GM12878 (cell line): ENCODE data around the gene ZBTB4. TPM values are rescaled to one million over a fixed set of nuclear protein-coding genes. Genes with fewer than 3 reads are reported as not detected.

Experiments used
- ATAC-seq: fragments of 200-7000 bp; cut with Tn5 transposase; 3 replicates; pipeline ENCODE4 v1.9.1; 2020; ENCODE audit warnings: mild to moderate bottlenecking, moderate library complexity
- BruUV-seq: library from RNA; stranded (reverse); fragments of 400-500 nt; replicated peaks from 2 replicates; lab custom pipeline; 2021; lab: Mats Ljungman, UMichigan
- CTCF ChIA-PET: fragments of 300-600 bp; sonication (Branson Sonifier 250); formaldehyde crosslinking; extraction: SDS; loops from one replicate; lab custom pipeline; 2021; ENCODE audit warnings: inconsistent platforms; lab: Yijun Ruan, JAX
- POLR2A ChIA-PET: fragments of 350-600 bp; formaldehyde crosslinking; extraction: SDS; loops from one replicate; lab custom pipeline; 2021; ENCODE audit warnings: inconsistent platforms; lab: Charles Lee
- RAD21 ChIA-PET: fragments of 300-600 bp; sonication (Branson Sonifier 250); formaldehyde crosslinking; loops from one replicate; lab custom pipeline; 2023; ENCODE audit warnings: antibody characterized with exemption; ENCODE audit not compliant: unreplicated experiment; lab: Charles Lee
- SMC1A ChIA-PET: fragments of 300-600 bp; sonication (Branson Sonifier 250); formaldehyde crosslinking; loops from one replicate; lab custom pipeline; 2023; ENCODE audit not compliant: unreplicated experiment, uncharacterized antibody; lab: Charles Lee
- DNase-seq: peaks from one replicate; pipeline ENCODE4 v3.0.0-alpha.2; 2011; ENCODE audit warnings: low read depth, low spot score
- FAIRE-seq: peaks from 3 replicates; lab custom pipeline; 2011; peaks lifted over from hg19 to GRCh38; lab: Jason Lieb, UNC
- H2AFZ ChIP-seq: 2 replicates; pipeline ENCODE4 v1.6.0; 2011; ENCODE audit warnings: low read depth, low read length, control low read depth; ENCODE audit not compliant: control insufficient read depth
- H3K27ac ChIP-seq: 2 replicates; pipeline ENCODE4 v1.5.1; 2011; ENCODE audit warnings: control low read depth; ENCODE audit not compliant: control insufficient read depth, insufficient read depth
- H3K27me3 ChIP-seq, 2 experiments: replicated peaks in 1 of 2; 2 replicates each; pipeline versions ENCODE4 v1.6.0 to v1.6.1; 2011; ENCODE audit warnings: low read length in 1 of 2; ENCODE audit not compliant: control insufficient read depth in 2 of 2, insufficient read depth in 2 of 2
- H3K36me3 ChIP-seq, 2 experiments: 2 replicates each; pipeline ENCODE4 v1.5.1; 2011; ENCODE audit warnings: low read length in 1 of 2; ENCODE audit not compliant: control insufficient read depth in 2 of 2, insufficient read depth in 2 of 2
- H3K4me1 ChIP-seq: 2 replicates; pipeline ENCODE4 v1.6.1; 2011; ENCODE audit warnings: mild to moderate bottlenecking, low read length, moderate library complexity, mixed read lengths; ENCODE audit not compliant: control insufficient read depth, insufficient read depth
- H3K4me2 ChIP-seq: 2 replicates; pipeline ENCODE4 v1.6.0; 2011; ENCODE audit warnings: control low read depth; ENCODE audit not compliant: control insufficient read depth, insufficient read depth
- H3K4me3 ChIP-seq: fragments of 200-600 bp; sonication (generic); 2 replicates; pipeline ENCODE4 v1.5.1; 2016
- H3K79me2 ChIP-seq: 2 replicates; pipeline ENCODE4 v1.6.0; 2011; ENCODE audit warnings: low read length; ENCODE audit not compliant: control insufficient read depth, insufficient read depth
- H3K9ac ChIP-seq: 2 replicates; pipeline ENCODE4 v1.8.0; 2011; ENCODE audit warnings: low read length, control low read depth, mixed read lengths; ENCODE audit not compliant: control insufficient read depth, insufficient read depth
- H3K9me3 ChIP-seq: replicated peaks from 3 replicates; pipeline ENCODE4 v1.5.1; 2011; ENCODE audit warnings: mild to moderate bottlenecking, low read length; ENCODE audit not compliant: control insufficient read depth, insufficient read depth
- H4K20me1 ChIP-seq: 2 replicates; pipeline ENCODE4 v1.6.0; 2011; ENCODE audit not compliant: control insufficient read depth, insufficient read depth
- IKZF1 ChIP-seq: fragments of 450-650 bp; conservative IDR thresholded peaks from 2 replicates; pipeline ENCODE4 v1.6.1; 2017; ENCODE audit warnings: antibody characterized with exemption, mild to moderate bottlenecking
- MAX ChIP-seq: IDR thresholded peaks from 2 replicates; pipeline ENCODE4 v1.6.1; 2012; ENCODE audit warnings: low read depth, low read length, improper control_type of control experiment
- MEF2A ChIP-seq: IDR thresholded peaks from 2 replicates; pipeline ENCODE4 v1.6.1; 2011; ENCODE audit warnings: low read depth, mild to moderate bottlenecking, low read length, moderate library complexity; ENCODE audit not compliant: insufficient read depth
- NFXL1 ChIP-seq: fragments of 450-650 bp; IDR thresholded peaks from 2 replicates; pipeline ENCODE4 v1.6.1; 2017; ENCODE audit warnings: antibody characterized with exemption, mild to moderate bottlenecking, borderline replicate concordance
- PAX8 ChIP-seq: fragments of 450-650 bp; IDR thresholded peaks from 2 replicates; pipeline ENCODE4 v1.6.1; 2017; ENCODE audit warnings: mild to moderate bottlenecking, moderate library complexity
- SIX5 ChIP-seq: IDR thresholded peaks from 2 replicates; pipeline ENCODE4 v1.6.1; 2011; ENCODE audit warnings: mild to moderate bottlenecking, low read depth, low read length, moderate library complexity; ENCODE audit not compliant: severe bottlenecking
- SUPT20H ChIP-seq: IDR thresholded peaks from 2 replicates; pipeline ENCODE4 v1.6.1; 2011; ENCODE audit warnings: low read depth, mild to moderate bottlenecking, low read length, moderate library complexity, borderline replicate concordance; ENCODE audit not compliant: control insufficient read depth
- SUZ12 ChIP-seq: fragments of 200-600 bp; sonication (generic); IDR thresholded peaks from one replicate; pipeline ENCODE4 v1.6.1; 2018; ENCODE audit warnings: antibody characterized with exemption, mild to moderate bottlenecking; ENCODE audit not compliant: unreplicated experiment
- TCF12 ChIP-seq: IDR thresholded peaks from 2 replicates; pipeline ENCODE4 v1.6.1; 2011; ENCODE audit warnings: low read depth, mild to moderate bottlenecking, low read length
- YY1 ChIP-seq: IDR thresholded peaks from 2 replicates; pipeline ENCODE4 v1.6.1; 2011; ENCODE audit warnings: low read depth, mild to moderate bottlenecking, low read length
- ZSCAN29 ChIP-seq: fragments of 450-650 bp; IDR thresholded peaks from 2 replicates; pipeline ENCODE4 v1.6.1; 2017; ENCODE audit warnings: mild to moderate bottlenecking, moderate library complexity
- WGBS: methylation state at CpG from one replicate; pipeline ENCODE4 v1.1.6; 2016; ENCODE audit warnings: low lambda C conversion rate; ENCODE audit not compliant: insufficient replicate concordance, insufficient coverage; ENCODE audit errors: missing lambda C conversion rate; 5-methylcytosine and 5-hydroxymethylcytosine counted together
- in situ Hi-C: fragments of 300-500 bp; cut with MboI; formaldehyde crosslinking; loops from 9 replicates; pipeline ENCODE4 v1.14.3; 2018; ENCODE audit warnings: mixed read lengths
- intact Hi-C: fragments of 100-400 bp; cut with micrococcal nuclease; formaldehyde crosslinking; loops from one replicate; pipeline ENCODE4 v1.14.2; 2022; ENCODE audit not compliant: unreplicated experiment
- polyA plus RNA-seq, 11 experiments: library from polyadenylated mRNA; depleted of rRNA in 4 of 11; unstranded in 6 of 11; stranded (reverse) in 5 of 11; fragments of >200 nt; fragmentation: Nextera tagmentation in 4 of 11; fragmentation: Illumina TruSeq in 1 of 11; extraction: Ambion mirVana in 4 of 11; extraction: Trizol in 1 of 11; gene quantifications; 1 replicate in 1 of 11; 2 replicates in 10 of 11; pipeline versions ENCODE4 v1.2.1 to v1.2.3, GENCODE V29; 2011 to 2016; ENCODE audit warnings: inconsistent platforms in 2 of 11, missing spikeins in 2 of 11, low read depth in 1 of 11
- total RNA-seq, 4 experiments: library from RNA; depleted of rRNA in 3 of 4; stranded (reverse); fragments of >200 nt in 3 of 4; fragmentation: Illumina TruSeq in 1 of 4; extraction: Trizol in 1 of 4; gene quantifications; 2 replicates each; pipeline versions ENCODE4 v1.2.1 to v1.2.3, GENCODE V29; 2013 to 2021
- TF ChIP-seq, protein P1 (sequence below): fragments of 450-650 bp; IDR thresholded peaks from 2 replicates; pipeline ENCODE4 v1.6.1; 2017; ENCODE audit warnings: antibody characterized with exemption, mild to moderate bottlenecking, moderate library complexity
- TF ChIP-seq, protein P2 (sequence below): fragments of 450-650 bp; IDR thresholded peaks from 2 replicates; pipeline ENCODE4 v1.6.1; 2017; ENCODE audit warnings: borderline replicate concordance

ZBTB4 gene
- total and polyA plus RNA-seq, 10 of the 15 experiments (the other 5 are each of a cell fraction or from before 2014, with no cell fraction given) = 2.0 to 14.9 (median 6.9) TPM

- H3K27ac ChIP-seq = no peak overlapping the region
- no peaks in the 10 kb centered on the region for H3K36me3 ChIP-seq
- intact Hi-C loops = no loop called here
- FAIRE-seq (no peak), ATAC-seq (no peak), DNase-seq (no peak)
- H3K9ac ChIP-seq = no peak overlapping the region
- TF ChIP-seq SIX5 (no peak), PAX8 (no peak)
- POLR2A ChIA-PET = no interaction called here
- H2AFZ ChIP-seq = no peak overlapping the region
- 72% methylated on average over 14 of the region's 14 CpGs for WGBS
- no peaks in the 10 kb centered on the region for H3K4me1 ChIP-seq
- no peak overlapping the region for H3K4me3 ChIP-seq
- in situ Hi-C loops = no loop called here
- CTCF ChIA-PET = no interaction called here
- H4K20me1 ChIP-seq = no peaks in the 10 kb centered on the region
- H3K79me2 ChIP-seq = no peaks in the 10 kb centered on the region
- H3K27me3 ChIP-seq = no peaks in the 10 kb centered on the region; a peak in 2 of 4 replicates
- no peak overlapping the region for H3K4me2 ChIP-seq
- H3K9me3 ChIP-seq = no peaks in the 10 kb centered on the region
- SMC1A ChIA-PET = no interaction called here
- RAD21 ChIA-PET = no interaction called here
- BruUV-seq = no TSS peak
Observed at GRCh38 chr17:7414837-7415236, 64.6 kb downstream of the ZBTB4 start.

- no peak overlapping the region for H3K4me2 ChIP-seq
- no peak overlapping the region for H3K9ac ChIP-seq
- FAIRE-seq = no peak
- no peaks in the 10 kb centered on the region for H3K4me1 ChIP-seq
- DNase-seq = no peak
- no peak overlapping the region for H3K27ac ChIP-seq
- intact Hi-C loops = no loop called here
- H3K9me3 ChIP-seq = no peaks in the 10 kb centered on the region
- no peaks in the 10 kb centered on the region for H4K20me1 ChIP-seq
- in situ Hi-C loops = no loop called here
- ChIA-PET RAD21 (interaction anchor here (1.1 kb wide), 1 partner anchor 9 kb away, joined by 5 read pairs; the partner anchor contains the start of gene TMEM256), SMC1A (no interaction called here), POLR2A (no interaction called here), CTCF (interaction anchor here (0.7 kb wide), 1 partner anchor 12 kb away, joined by 3 read pairs; no protein-coding TSS in a partner anchor)
- BruUV-seq = no TSS peak
- H3K27me3 ChIP-seq = no peaks in the 10 kb centered on the region; a peak in 2 of 4 replicates
- H3K36me3 ChIP-seq = no peaks in the 10 kb centered on the region
- no peak overlapping the region for H2AFZ ChIP-seq
- WGBS = 10% methylated on average over 5 of the region's 6 CpGs
- no peak for ATAC-seq
- no peak overlapping the region for H3K4me3 ChIP-seq
- H3K79me2 ChIP-seq = no peaks in the 10 kb centered on the region
- TF ChIP-seq YY1 (no peak), TCF12 (no peak), SUZ12 (no peak), IKZF1 (no peak), ZSCAN29 (no peak), NFXL1 (no peak), MAX (no peak), MEF2A (no peak), SUPT20H (no peak)
- TF ChIP-seq, protein P1, sequence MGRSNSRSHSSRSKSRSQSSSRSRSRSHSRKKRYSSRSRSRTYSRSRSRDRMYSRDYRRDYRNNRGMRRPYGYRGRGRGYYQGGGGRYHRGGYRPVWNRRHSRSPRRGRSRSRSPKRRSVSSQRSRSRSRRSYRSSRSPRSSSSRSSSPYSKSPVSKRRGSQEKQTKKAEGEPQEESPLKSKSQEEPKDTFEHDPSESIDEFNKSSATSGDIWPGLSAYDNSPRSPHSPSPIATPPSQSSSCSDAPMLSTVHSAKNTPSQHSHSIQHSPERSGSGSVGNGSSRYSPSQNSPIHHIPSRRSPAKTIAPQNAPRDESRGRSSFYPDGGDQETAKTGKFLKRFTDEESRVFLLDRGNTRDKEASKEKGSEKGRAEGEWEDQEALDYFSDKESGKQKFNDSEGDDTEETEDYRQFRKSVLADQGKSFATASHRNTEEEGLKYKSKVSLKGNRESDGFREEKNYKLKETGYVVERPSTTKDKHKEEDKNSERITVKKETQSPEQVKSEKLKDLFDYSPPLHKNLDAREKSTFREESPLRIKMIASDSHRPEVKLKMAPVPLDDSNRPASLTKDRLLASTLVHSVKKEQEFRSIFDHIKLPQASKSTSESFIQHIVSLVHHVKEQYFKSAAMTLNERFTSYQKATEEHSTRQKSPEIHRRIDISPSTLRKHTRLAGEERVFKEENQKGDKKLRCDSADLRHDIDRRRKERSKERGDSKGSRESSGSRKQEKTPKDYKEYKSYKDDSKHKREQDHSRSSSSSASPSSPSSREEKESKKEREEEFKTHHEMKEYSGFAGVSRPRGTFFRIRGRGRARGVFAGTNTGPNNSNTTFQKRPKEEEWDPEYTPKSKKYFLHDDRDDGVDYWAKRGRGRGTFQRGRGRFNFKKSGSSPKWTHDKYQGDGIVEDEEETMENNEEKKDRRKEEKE = no peak
- TF ChIP-seq, protein P2, sequence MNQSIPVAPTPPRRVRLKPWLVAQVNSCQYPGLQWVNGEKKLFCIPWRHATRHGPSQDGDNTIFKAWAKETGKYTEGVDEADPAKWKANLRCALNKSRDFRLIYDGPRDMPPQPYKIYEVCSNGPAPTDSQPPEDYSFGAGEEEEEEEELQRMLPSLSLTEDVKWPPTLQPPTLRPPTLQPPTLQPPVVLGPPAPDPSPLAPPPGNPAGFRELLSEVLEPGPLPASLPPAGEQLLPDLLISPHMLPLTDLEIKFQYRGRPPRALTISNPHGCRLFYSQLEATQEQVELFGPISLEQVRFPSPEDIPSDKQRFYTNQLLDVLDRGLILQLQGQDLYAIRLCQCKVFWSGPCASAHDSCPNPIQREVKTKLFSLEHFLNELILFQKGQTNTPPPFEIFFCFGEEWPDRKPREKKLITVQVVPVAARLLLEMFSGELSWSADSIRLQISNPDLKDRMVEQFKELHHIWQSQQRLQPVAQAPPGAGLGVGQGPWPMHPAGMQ = no peak
Observed at GRCh38 chr17:7413346-7413985, 66.0 kb downstream of the ZBTB4 start.
